ENCODE results near the gene TET1. TPM values are rescaled to one million over a fixed set of nuclear protein-coding genes. Genes with fewer than 3 reads are reported as not detected.

TET1 gene
- total and polyA plus RNA-seq, 2 of the 13 experiments (the other 11 are each of a cell fraction or from before 2014, with no cell fraction given): 6.9 to 7.3 TPM

- WGBS (ENCODE audit: low lambda C conversion rate): 70% methylated on average over 4 of the region's 4 CpGs
- no peak overlapping the region for H3K9ac ChIP-seq (ENCODE audit: insufficient read depth, low read depth, low read length)
These were observed 43.4 kb upstream of the TET1 start for GRCh38 chr10:68516766-68517165.

More at GRCh38 chr10:68516766-68517165, 43.4 kb upstream of the TET1 start:
- H3K27me3 ChIP-seq (ENCODE audit: control insufficient read depth in 1 of 2, insufficient read depth in 2 of 2, low read length in 2 of 2): no peaks in the 10 kb centered on the region
- in situ Hi-C loops (cut with HindIII; ENCODE audit: extremely low pct_ligation_motif_present, low pct_unique_long_range_greater_than_20kb) (no loop called here), intact Hi-C loops (cut with micrococcal nuclease; ENCODE audit: unreplicated experiment) (no loop called here)
- no peak overlapping the region for H3K4me3 ChIP-seq (replicated peaks in 1 of 3; ENCODE audit: insufficient read depth in 1 of 3, low read depth in 2 of 3, low read length in 3 of 3)
- CTCF ChIA-PET (ENCODE audit: low intra/inter-chr PET ratio, low total read pairs): no interaction called here
- H3K36me3 ChIP-seq (replicated peaks in 1 of 2; ENCODE audit: control insufficient read depth in 1 of 2, insufficient read depth in 2 of 2, low read length in 2 of 2): peaks cover 0 to 2% of the 10 kb centered on the region in 2 experiments; a peak in 3 of 5 replicates
- H3K4me2 ChIP-seq (ENCODE audit: low read depth, low read length): no peak overlapping the region
- TF ChIP-seq ELF1 (CRISPR knock-in tag; IDR thresholded peaks at IDR 0.05): no peak
- TF ChIP-seq ZFYVE20 (CRISPR knock-in tag; IDR thresholded peaks at IDR 0.05; ENCODE audit: borderline replicate concordance, low read depth): no peak
- no peak for TF ChIP-seq ZNF317 (CRISPR knock-in tag; IDR thresholded peaks at IDR 0.05)
- TF ChIP-seq JUN (CRISPR knock-in tag; IDR thresholded peaks at IDR 0.05): no peak
- TF ChIP-seq DNMT1 (CRISPR knock-in tag; IDR thresholded peaks at IDR 0.05): no peak
- TF ChIP-seq ATF7 (IDR thresholded peaks at IDR 0.05): no peak
- TF ChIP-seq ATF7 (CRISPR knock-in tag; IDR thresholded peaks at IDR 0.05): no peak
- no peak for TF ChIP-seq ZNF772 (CRISPR knock-in tag; IDR thresholded peaks at IDR 0.05)
- TF ChIP-seq LRRFIP1 (CRISPR knock-in tag; conservative IDR thresholded peaks at IDR 0.05): no peak
- TF ChIP-seq ZNF800 (CRISPR knock-in tag; IDR thresholded peaks at IDR 0.05): no peak
- no peak for TF ChIP-seq KMT2A (CRISPR knock-in tag; IDR thresholded peaks at IDR 0.05)
- no peak for TF ChIP-seq MLLT10 (CRISPR knock-in tag; IDR thresholded peaks at IDR 0.05)
- no peak overlapping the region for H2AFZ ChIP-seq (ENCODE audit: low read length)
- peaks cover 17% of the 10 kb centered on the region for H3K4me1 ChIP-seq (ENCODE audit: insufficient read depth, low read length)
- peak; percentile 34 for FAIRE-seq
- no peak for ATAC-seq
- BruUV-seq (replicated peaks): no TSS peak
- H3K79me2 ChIP-seq (ENCODE audit: insufficient read depth, low read length): no peaks in the 10 kb centered on the region
- H4K20me1 ChIP-seq (ENCODE audit: insufficient read depth, low read length): no peaks in the 10 kb centered on the region
- peak overlapping the region; percentile 59 for H3K27ac ChIP-seq (ENCODE audit: extremely low read length, insufficient read depth, low read length)
- POLR2A ChIA-PET: no interaction called here
- no peak for DNase-seq (ENCODE audit: low spot score)
- no peaks in the 10 kb centered on the region for H3K9me3 ChIP-seq (ENCODE audit: low read length)

Measured in HepG2 (cell line).